NT2/D1 (cell line): ENCODE data around the gene USP26.
"Not testable (repeated sequence)": the region's sequence is repeated elsewhere in the genome, so short reads cannot be mapped to it uniquely, and the experiment has no call there.

Experiments used
- DNase-seq: peaks from one replicate; pipeline ENCODE4 v3.0.0-alpha.2; 2011; ENCODE audit warnings: low read depth, low spot score
- H3K27me3 ChIP-seq: 2 replicates; pipeline ENCODE4 v1.6.0; 2011; ENCODE audit warnings: mild to moderate bottlenecking; ENCODE audit not compliant: insufficient read length, insufficient read depth
- H3K36me3 ChIP-seq: 2 replicates; pipeline ENCODE4 v1.6.1; 2011; ENCODE audit warnings: mild to moderate bottlenecking, low read length, mixed read lengths; ENCODE audit not compliant: insufficient read depth, insufficient read length
- H3K4me1 ChIP-seq: 2 replicates; pipeline ENCODE4 v1.5.1; 2011; ENCODE audit not compliant: insufficient read depth, insufficient read length
- H3K4me3 ChIP-seq: 2 replicates; pipeline ENCODE4 v1.5.1; 2011; ENCODE audit warnings: low read depth; ENCODE audit not compliant: insufficient read length
- H3K9ac ChIP-seq: 2 replicates; pipeline ENCODE4 v1.6.0; 2011; ENCODE audit warnings: low read depth; ENCODE audit not compliant: insufficient read length
- H3K9me3 ChIP-seq: 2 replicates; pipeline ENCODE4 v1.5.1; 2011; ENCODE audit warnings: mild to moderate bottlenecking, low read length; ENCODE audit not compliant: insufficient read depth
- SUZ12 ChIP-seq: IDR thresholded peaks from 2 replicates; pipeline ENCODE4 v1.6.1; 2011; ENCODE audit not compliant: insufficient read length, insufficient read depth; ENCODE audit errors: extremely low read depth
- YY1 ChIP-seq: IDR thresholded peaks from 2 replicates; pipeline ENCODE4 v1.6.1; 2011; ENCODE audit not compliant: insufficient read length, insufficient read depth
- ZNF274 ChIP-seq: IDR thresholded peaks from 2 replicates; pipeline ENCODE4 v1.6.1; 2011; ENCODE audit warnings: mild to moderate bottlenecking, low read depth, low read length

Gene USP26

DNA sequence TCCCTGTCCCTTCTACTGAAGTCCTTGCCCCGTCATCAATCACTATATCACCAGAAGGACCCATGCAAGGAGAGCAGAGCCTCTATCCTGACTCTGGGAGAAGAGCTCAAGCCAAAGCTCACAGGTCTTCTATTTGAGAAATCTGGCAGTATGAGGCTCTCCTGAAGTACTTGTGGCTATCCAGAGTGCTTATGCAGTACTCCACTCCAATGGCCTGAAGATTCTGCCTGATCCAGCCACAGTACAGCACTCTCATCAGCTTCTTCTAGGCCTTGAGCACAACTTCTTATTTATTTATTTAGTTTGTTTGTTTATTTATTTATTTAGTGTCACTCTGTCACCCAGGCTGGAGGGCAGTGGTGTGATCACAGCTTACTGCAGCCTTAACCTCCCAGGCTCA is 13.0 kb downstream of the USP26 start:
- H3K4me3 ChIP-seq, result no peak overlapping the region
- no peaks in the 10 kb centered on the region for H3K36me3 ChIP-seq
- H3K9me3 ChIP-seq, result no peaks in the 10 kb centered on the region
- no peak for TF ChIP-seq SUZ12
- no peak for TF ChIP-seq YY1
- TF ChIP-seq ZNF274, result no peak
- H3K27me3 ChIP-seq, result no peaks in the 10 kb centered on the region
- H3K4me1 ChIP-seq, result no peaks in the 10 kb centered on the region
- no peak for DNase-seq
- H3K9ac ChIP-seq, result no peak overlapping the region

DNA sequence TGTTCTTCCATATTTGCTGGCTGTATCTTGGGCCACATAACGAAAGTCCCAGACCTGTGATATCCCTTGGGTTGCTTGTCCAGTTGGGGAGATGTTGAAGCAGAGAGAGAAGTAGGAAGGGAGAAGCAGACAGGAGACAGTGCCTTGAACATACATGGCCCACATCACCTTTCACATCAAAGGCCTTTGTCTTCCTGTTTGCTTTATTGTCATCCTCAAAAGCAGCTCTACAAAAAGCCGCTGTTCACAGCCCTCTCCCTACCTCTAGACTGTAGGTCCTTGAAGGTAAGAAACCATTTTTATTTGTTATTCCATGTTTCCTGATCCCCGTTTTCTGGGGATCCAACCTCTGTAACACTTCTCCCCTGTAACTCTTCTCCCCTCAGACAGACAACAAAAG is 14.9 kb downstream of the USP26 start:
- DNase-seq, result no peak
- no peaks in the 10 kb centered on the region for H3K36me3 ChIP-seq
- no peaks in the 10 kb centered on the region for H3K27me3 ChIP-seq
- no peak for TF ChIP-seq YY1
- TF ChIP-seq ZNF274, result no peak
- no peak for TF ChIP-seq SUZ12
- no peak overlapping the region for H3K4me3 ChIP-seq
- no peaks in the 10 kb centered on the region for H3K9me3 ChIP-seq
- no peak overlapping the region for H3K9ac ChIP-seq
- no peaks in the 10 kb centered on the region for H3K4me1 ChIP-seq

DNA sequence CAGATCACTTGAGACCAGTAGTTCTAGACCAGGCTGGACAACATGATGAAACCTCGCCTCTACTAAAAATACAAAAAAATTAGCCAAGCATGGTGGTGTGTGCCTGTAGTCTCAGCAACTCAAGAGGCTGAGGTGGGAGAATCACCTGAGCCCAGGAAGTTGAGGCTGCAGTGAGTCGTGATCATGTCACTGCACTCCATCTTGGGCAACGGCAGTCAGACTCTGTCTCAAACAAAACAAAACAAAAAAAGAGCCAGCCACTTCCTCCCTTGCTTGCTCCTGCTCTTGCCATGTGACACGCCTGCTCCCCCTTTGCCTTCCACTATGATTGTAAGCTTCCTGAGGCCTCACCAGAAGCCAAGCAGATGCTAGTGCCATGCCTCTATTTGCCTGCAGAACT is 19.1 kb downstream of the USP26 start:
- H3K36me3 ChIP-seq, DNase-seq, H3K4me3 ChIP-seq, H3K4me1 ChIP-seq, H3K9ac ChIP-seq, H3K9me3 ChIP-seq, H3K27me3 ChIP-seq: not testable (repeated sequence)

DNA sequence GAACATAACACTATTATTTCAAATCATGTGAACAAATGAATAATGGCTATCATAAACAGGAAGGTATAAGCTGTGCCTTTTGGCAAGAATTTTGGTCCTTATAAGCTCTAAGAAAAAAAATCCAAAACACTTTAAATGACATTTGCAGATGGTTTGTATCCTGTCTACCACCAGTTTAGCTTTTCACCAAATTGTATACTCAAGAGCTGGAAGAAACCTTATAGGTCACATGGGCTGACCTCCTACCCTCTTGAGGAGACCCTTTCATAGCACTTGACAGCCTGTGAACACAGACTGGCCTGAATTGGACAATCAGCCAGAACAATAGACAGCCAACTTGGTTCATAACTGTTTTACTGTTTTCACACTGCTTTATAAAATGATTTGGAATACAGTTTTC is 24.3 kb downstream of the USP26 start:
- no peak overlapping the region for H3K9ac ChIP-seq
- H3K27me3 ChIP-seq, result no peaks in the 10 kb centered on the region
- DNase-seq, result no peak
- no peak for TF ChIP-seq ZNF274
- TF ChIP-seq SUZ12, result no peak
- TF ChIP-seq YY1, result no peak
- H3K9me3 ChIP-seq, result no peaks in the 10 kb centered on the region
- H3K4me3 ChIP-seq, result no peak overlapping the region
- H3K4me1 ChIP-seq, result no peaks in the 10 kb centered on the region
- no peaks in the 10 kb centered on the region for H3K36me3 ChIP-seq

DNA sequence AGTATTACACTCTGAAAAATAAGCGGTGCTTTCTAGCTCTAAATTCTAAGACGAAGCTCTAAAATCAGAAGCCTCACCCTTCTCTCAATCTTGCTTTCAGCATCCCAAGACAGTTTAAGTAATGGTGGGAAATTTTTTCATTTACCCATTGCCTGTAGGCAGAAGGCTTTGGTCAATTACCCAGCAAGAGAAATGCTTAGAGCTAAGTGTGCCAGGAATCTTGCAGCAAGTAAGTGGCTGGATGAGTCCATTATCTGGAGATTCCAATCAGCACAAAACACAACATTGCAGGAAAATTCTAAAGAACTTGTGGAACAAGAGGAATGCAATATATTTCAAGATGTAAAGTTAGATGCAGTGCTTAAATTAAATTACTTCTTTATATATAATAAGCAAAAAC is 28.4 kb downstream of the USP26 start:
- TF ChIP-seq SUZ12 (no peak), ZNF274 (no peak), YY1 (no peak)
- no peaks in the 10 kb centered on the region for H3K4me1 ChIP-seq
- H3K9me3 ChIP-seq, result no peaks in the 10 kb centered on the region
- DNase-seq, result no peak
- H3K27me3 ChIP-seq, result no peaks in the 10 kb centered on the region
- H3K4me3 ChIP-seq, result no peak overlapping the region
- H3K36me3 ChIP-seq, result no peaks in the 10 kb centered on the region
- H3K9ac ChIP-seq, result no peak overlapping the region

DNA sequence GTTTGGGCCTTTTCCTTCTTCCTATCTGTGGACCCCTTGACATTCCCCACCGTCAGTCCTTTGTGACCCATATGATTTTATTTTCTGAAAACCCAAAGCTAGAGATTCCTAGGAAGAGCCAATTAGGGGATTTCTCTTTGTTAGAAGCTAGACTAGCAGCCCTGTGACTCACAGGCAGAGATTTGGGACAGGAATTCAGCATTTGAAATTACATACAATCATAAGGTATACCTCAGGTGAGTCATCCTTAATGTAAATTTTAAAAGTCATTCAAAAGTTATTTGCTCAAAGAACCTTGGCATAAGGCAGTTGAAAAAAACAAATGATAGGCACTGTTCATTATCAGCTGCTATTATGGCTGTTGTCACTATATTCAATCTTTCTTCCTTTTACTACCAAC is 40.6 kb downstream of the USP26 start:
- Histone ChIP-seq H3K4me3 (no peak overlapping the region), H3K9ac (no peak overlapping the region), H3K4me1 (no peaks in the 10 kb centered on the region), H3K36me3 (no peaks in the 10 kb centered on the region), H3K27me3 (no peaks in the 10 kb centered on the region), H3K9me3 (no peaks in the 10 kb centered on the region)
- no peak for DNase-seq
- TF ChIP-seq YY1 (no peak), SUZ12 (no peak), ZNF274 (no peak)

DNA sequence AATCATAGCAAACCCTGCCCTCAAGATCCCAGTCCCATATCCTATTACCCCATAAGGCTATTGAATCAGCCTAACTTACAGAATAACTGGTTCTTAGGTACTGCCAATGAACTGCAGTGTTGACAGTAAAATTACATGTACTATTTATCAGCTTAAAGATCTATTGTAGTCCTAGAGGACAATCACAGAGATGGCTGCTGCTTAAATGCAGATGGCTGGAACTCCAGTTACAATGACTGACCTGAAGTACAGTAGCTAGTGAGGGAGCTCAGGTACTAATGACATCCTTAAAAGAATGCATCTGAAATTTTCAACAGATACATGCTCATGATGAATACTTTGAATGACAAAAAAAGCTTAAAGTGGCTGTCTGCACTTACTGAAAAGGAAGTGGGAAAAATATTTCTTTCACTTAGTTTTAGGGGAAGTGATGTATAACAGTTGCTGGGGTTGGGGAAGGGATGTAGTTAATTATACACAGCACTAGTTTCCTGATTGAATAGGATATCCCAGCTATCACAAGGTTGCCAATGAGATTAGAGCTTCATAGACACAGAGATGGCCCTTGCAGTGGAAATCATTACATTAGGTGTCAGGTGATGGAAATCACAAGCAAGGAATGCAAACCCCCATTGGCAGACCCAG is 42.0 kb downstream of the USP26 start:
- DNase-seq, result no peak
- Histone ChIP-seq H3K4me3 (no peak overlapping the region), H3K9me3 (no peaks in the 10 kb centered on the region), H3K9ac (no peak overlapping the region), H3K4me1 (no peaks in the 10 kb centered on the region), H3K36me3 (no peaks in the 10 kb centered on the region), H3K27me3 (no peaks in the 10 kb centered on the region)
- TF ChIP-seq ZNF274 (no peak), YY1 (no peak), SUZ12 (no peak)
